Endometrial microvascular endothelial cells (primary cell): ENCODE measurements around the gene ADAMTS20. TPM values are rescaled to one million over a fixed set of nuclear protein-coding genes. Genes with fewer than 3 reads are reported as not detected.

Experiments used
- in situ Hi-C: cut with HindIII; loops from 2 replicates; pipeline ENCODE4 v1.10.0; 2017; ENCODE audit warnings: low sequenced_read_pairs, low pct_unique_long_range_greater_than_20kb; ENCODE audit errors: inconsistent ontology term
- total RNA-seq: library from RNA; depleted of rRNA; stranded (reverse); fragments of >200 nt; gene quantifications from one replicate; pipeline ENCODE4 v1.2.3, GENCODE V29; 2015; ENCODE audit errors: inconsistent ontology term

Gene ADAMTS20
- total RNA-seq, 1 donor from 2014 or later: not detected

GRCh38 chr12:43332977-43333640 is 218.9 kb downstream of the ADAMTS20 start:
- in situ Hi-C loops: no loop called here

GRCh38 chr12:43331935-43332334 is 220.1 kb downstream of the ADAMTS20 start:
- in situ Hi-C loops: no loop called here

- in situ Hi-C loops: no loop called here
Observed at GRCh38 chr12:43329375-43329774, 222.6 kb downstream of the ADAMTS20 start.

- in situ Hi-C loops: no loop called here
Observed at GRCh38 chr12:43325786-43326185, 226.2 kb downstream of the ADAMTS20 start.

GRCh38 chr12:43320281-43320680 is 231.7 kb downstream of the ADAMTS20 start:
- in situ Hi-C loops: no loop called here

- in situ Hi-C loops: no loop called here
Observed at GRCh38 chr12:43318021-43318420, 234.0 kb downstream of the ADAMTS20 start.

GRCh38 chr12:43317156-43317555 is 234.8 kb downstream of the ADAMTS20 start:
- in situ Hi-C loops: no loop called here

- in situ Hi-C loops: no loop called here
Observed at GRCh38 chr12:43316520-43316919, 235.5 kb downstream of the ADAMTS20 start.

- in situ Hi-C loops: no loop called here
Observed at GRCh38 chr12:43315961-43316360, 236.0 kb downstream of the ADAMTS20 start.

- in situ Hi-C loops: no loop called here
Observed at GRCh38 chr12:43312991-43313505, 239.0 kb downstream of the ADAMTS20 start.

- in situ Hi-C loops: no loop called here
Observed at GRCh38 chr12:43310596-43310995, 241.4 kb downstream of the ADAMTS20 start.

GRCh38 chr12:43309959-43310358 is 242.0 kb downstream of the ADAMTS20 start:
- in situ Hi-C loops: no loop called here

- in situ Hi-C loops: no loop called here
Observed at GRCh38 chr12:43308776-43309175, 243.2 kb downstream of the ADAMTS20 start.

GRCh38 chr12:43307126-43307525 is 244.9 kb downstream of the ADAMTS20 start:
- in situ Hi-C loops: no loop called here

GRCh38 chr12:43306066-43306465 is 245.9 kb downstream of the ADAMTS20 start:
- in situ Hi-C loops: no loop called here

- in situ Hi-C loops: no loop called here
Observed at GRCh38 chr12:43305065-43305464, 246.9 kb downstream of the ADAMTS20 start.

Other genes with a start within 250 kb of the ADAMTS20 start
- gene PUS7L, start 206.6 kb upstream of the ADAMTS20 start, total RNA-seq: 8.2 TPM
- gene IRAK4, start 206.7 kb upstream of the ADAMTS20 start, total RNA-seq: 17.8 TPM